HepG2 (cell line): ENCODE results near the gene NPAS2. TPM values are rescaled to one million over a fixed set of nuclear protein-coding genes. Genes with fewer than 3 reads are reported as not detected.

Experiments
- ATAC-seq: fragments of 200-7000 bp; cut with Tn5 transposase; 3 replicates; pipeline ENCODE4 v1.9.1; 2020; ENCODE audit warnings: mild to moderate bottlenecking, moderate library complexity
- BruUV-seq: library from RNA; stranded (reverse); fragments of 400-500 nt; replicated peaks from 2 replicates; lab custom pipeline; 2021; lab: Mats Ljungman, UMichigan
- CTCF ChIA-PET: fragments of 300-600 bp; formaldehyde crosslinking; extraction: SDS; loops from one replicate; lab custom pipeline; 2021; ENCODE audit warnings: low total read pairs, inconsistent platforms, low intra/inter-chr PET ratio; lab: Yijun Ruan, JAX
- POLR2A ChIA-PET: fragments of 350-600 bp; sonication (Branson Sonifier 250); formaldehyde crosslinking; loops from one replicate; lab custom pipeline; 2020; ENCODE audit warnings: antibody characterized with exemption, inconsistent platforms; lab: Yijun Ruan, JAX
- DNase-seq: peaks from one replicate; pipeline ENCODE4 v3.0.0-alpha.2; 2015; ENCODE audit warnings: low spot score
- FAIRE-seq: peaks from 3 replicates; lab custom pipeline; 2011; peaks lifted over from hg19 to GRCh38; lab: Jason Lieb, UNC
- H2AFZ ChIP-seq: one replicate; pipeline ENCODE4 v1.6.1; 2011; ENCODE audit warnings: low read length, inconsistent platforms
- H3K27ac ChIP-seq: fragments of 300-600 bp; 3 replicates; pipeline ENCODE4 v1.8.0; 2011; ENCODE audit warnings: mixed run types, mild to moderate bottlenecking, mixed read lengths, low read length, inconsistent platforms; ENCODE audit not compliant: insufficient read depth; ENCODE audit errors: extremely low read length
- H3K27me3 ChIP-seq, 2 experiments: fragments of 200-600 bp in 1 of 2; 2 replicates in 1 of 2; 3 replicates in 1 of 2; pipeline versions ENCODE4 v1.6.0 to v1.8.0; 2011; ENCODE audit warnings: low read length in 2 of 2, mild to moderate bottlenecking in 2 of 2, moderate library complexity in 2 of 2, inconsistent platforms in 1 of 2; ENCODE audit not compliant: insufficient read depth in 2 of 2, control insufficient read depth in 1 of 2
- H3K36me3 ChIP-seq, 2 experiments: fragments of 200-600 bp in 1 of 2; replicated peaks in 1 of 2; 2 replicates in 1 of 2; 3 replicates in 1 of 2; pipeline versions ENCODE4 v1.5.1 to v1.8.0; 2011; ENCODE audit warnings: low read length in 2 of 2, inconsistent platforms in 1 of 2; ENCODE audit not compliant: insufficient read depth in 2 of 2, control insufficient read depth in 1 of 2
- H3K4me1 ChIP-seq: 2 replicates; pipeline ENCODE4 v1.5.1; 2012; ENCODE audit warnings: low read length, inconsistent platforms; ENCODE audit not compliant: insufficient read depth
- H3K4me2 ChIP-seq: 2 replicates; pipeline ENCODE4 v1.6.0; 2011; ENCODE audit warnings: low read depth, low read length, inconsistent platforms
- H3K4me3 ChIP-seq, 3 experiments: fragments of 200-600 bp in 1 of 3; sonication (generic), shearing (Covaris generic) in 1 of 3; replicated peaks in 1 of 3; 2 replicates each; pipeline ENCODE4 v1.5.1; 2011 to 2016; ENCODE audit warnings: low read length in 3 of 3, inconsistent platforms in 2 of 3, low read depth in 2 of 3, mild to moderate bottlenecking in 2 of 3, control low read depth in 1 of 3, mixed read lengths in 1 of 3; ENCODE audit not compliant: insufficient read depth in 1 of 3
- H3K79me2 ChIP-seq: one replicate; pipeline ENCODE4 v1.6.1; 2011; ENCODE audit warnings: low read length, inconsistent platforms; ENCODE audit not compliant: insufficient read depth
- H3K9ac ChIP-seq: 2 replicates; pipeline ENCODE4 v1.6.0; 2011; ENCODE audit warnings: mild to moderate bottlenecking, low read depth, low read length, inconsistent platforms; ENCODE audit not compliant: insufficient read depth
- H3K9me3 ChIP-seq: 2 replicates; pipeline ENCODE4 v1.5.1; 2012; ENCODE audit warnings: mild to moderate bottlenecking, low read length
- H4K20me1 ChIP-seq: 2 replicates; pipeline ENCODE4 v1.6.0; 2011; ENCODE audit warnings: inconsistent platforms, mild to moderate bottlenecking, low read length, moderate library complexity; ENCODE audit not compliant: insufficient read depth
- AGO1 ChIP-seq: fragments of 200-400 bp; formaldehyde crosslinking; IDR thresholded peaks from 2 replicates; pipeline ENCODE4 v1.6.1; 2017; ENCODE audit warnings: mild to moderate bottlenecking, low read depth, low read length, moderate library complexity; ENCODE audit not compliant: poor library complexity, severe bottlenecking
- CCAR2 ChIP-seq: fragments of 200-400 bp; formaldehyde crosslinking; optimal IDR thresholded peaks from 2 replicates; pipeline ENCODE3; 2018; ENCODE audit warnings: low read depth, mild to moderate bottlenecking, low read length, moderate library complexity
- CEBPB ChIP-seq: IDR thresholded peaks from 2 replicates; pipeline ENCODE4 v1.6.1; 2011; ENCODE audit warnings: low read depth, low read length, improper control_type of control experiment, borderline replicate concordance
- SRSF4 ChIP-seq: fragments of 200-400 bp; formaldehyde crosslinking; IDR thresholded peaks from one replicate; pipeline ENCODE4 v1.6.1; 2018; ENCODE audit warnings: mild to moderate bottlenecking, low read depth, low read length, moderate library complexity; ENCODE audit not compliant: poor library complexity, severe bottlenecking
- SRY ChIP-seq: sonication (generic); formaldehyde crosslinking; IDR thresholded peaks from 2 replicates; pipeline ENCODE4 v1.8.0; 2022; ENCODE audit warnings: mild to moderate bottlenecking, missing genetic modification reagents
- THAP11 ChIP-seq: IDR thresholded peaks from 2 replicates; pipeline ENCODE4 v1.6.1; 2016; ENCODE audit warnings: missing biosample characterization, missing genetic modification reagents
- ZNF235 ChIP-seq: sonication (generic); formaldehyde crosslinking; IDR thresholded peaks from 2 replicates; pipeline ENCODE4 v1.8.1; 2023; ENCODE audit warnings: mild to moderate bottlenecking, missing genetic modification reagents, borderline replicate concordance
- WGBS: methylation state at CpG from one replicate; pipeline ENCODE4 v1.1.6; 2017; ENCODE audit warnings: low lambda C conversion rate; 5-methylcytosine and 5-hydroxymethylcytosine counted together
- in situ Hi-C: cut with HindIII; loops from 2 replicates; pipeline ENCODE4 v1.10.0; 2017; ENCODE audit warnings: low pct_unique_long_range_greater_than_20kb; ENCODE audit not compliant: extremely low pct_ligation_motif_present
- intact Hi-C: fragments of 100-400 bp; cut with micrococcal nuclease; formaldehyde crosslinking; loops from one replicate; pipeline ENCODE4 v1.10.0; 2022; ENCODE audit not compliant: unreplicated experiment
- polyA plus RNA-seq, 8 experiments: library from polyadenylated mRNA; depleted of rRNA in 3 of 8; stranded (reverse) in 7 of 8; unstranded in 1 of 8; fragments of >200 nt; fragmentation: Illumina TruSeq in 4 of 8; extraction: Trizol in 4 of 8; gene quantifications; 2 replicates each; pipeline versions ENCODE4 v1.2.1 to v1.2.3, GENCODE V29; 2011 to 2016; ENCODE audit warnings: low read depth in 4 of 8, missing spikeins in 1 of 8, mixed read lengths in 1 of 8; ENCODE audit not compliant: insufficient read depth in 1 of 8
- total RNA-seq, 5 experiments: library from RNA; depleted of rRNA; stranded (reverse); fragments of >200 nt; fragmentation: Illumina TruSeq; extraction: Trizol; gene quantifications; 2 replicates each; pipeline ENCODE4 v1.2.3, GENCODE V29; 2016; ENCODE audit warnings: low read depth in 1 of 5
- TF ChIP-seq, protein P1 (sequence below): sonication (generic); formaldehyde crosslinking; IDR thresholded peaks from 2 replicates; pipeline ENCODE4 v1.4.0; 2020; ENCODE audit warnings: missing genetic modification reagents, borderline replicate concordance
- TF ChIP-seq, protein P2 (sequence below): IDR thresholded peaks from 2 replicates; pipeline ENCODE4 v1.6.1; 2016; ENCODE audit warnings: missing genetic modification reagents, missing compliant biosample characterization
- TF ChIP-seq, protein P3 (sequence below): sonication (generic); formaldehyde crosslinking; IDR thresholded peaks from 2 replicates; pipeline ENCODE4 v1.8.0; 2022; ENCODE audit warnings: mild to moderate bottlenecking, missing genetic modification reagents; ENCODE audit not compliant: insufficient replicate concordance
- TF ChIP-seq, protein P4 (sequence below): sonication (generic); formaldehyde crosslinking; IDR thresholded peaks from 2 replicates; pipeline ENCODE4 v1.8.0; 2022; ENCODE audit warnings: mild to moderate bottlenecking, missing genetic modification reagents

NPAS2 gene
- total and polyA plus RNA-seq, 2 of the 13 experiments (the other 11 are each of a cell fraction or from before 2014, with no cell fraction given), result 14.8 to 37.5 TPM

DNA sequence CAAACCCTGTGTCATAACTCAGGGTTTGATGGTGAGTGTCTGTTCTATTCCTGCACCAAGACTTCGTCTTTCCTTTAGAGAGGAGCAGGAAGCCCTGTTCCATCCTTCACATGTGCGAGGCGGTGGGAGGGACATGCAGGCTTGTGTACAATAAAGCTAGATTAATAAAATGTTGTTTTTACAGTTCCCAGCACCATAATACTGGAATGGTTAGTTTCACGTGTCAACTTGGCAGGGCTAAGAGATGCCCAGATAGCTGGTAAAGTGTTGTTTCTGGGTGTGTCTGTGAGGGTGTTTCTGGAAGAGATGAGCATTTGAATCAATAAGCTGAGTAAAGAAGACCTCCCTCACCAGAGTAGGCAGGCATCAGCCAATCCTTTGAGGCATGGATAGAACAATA is 48.8 kb upstream of the NPAS2 start:
- Histone ChIP-seq H3K4me2 (no peak overlapping the region), H3K4me3 (no peak overlapping the region), H3K9me3 (no peaks in the 10 kb centered on the region), H3K9ac (no peak overlapping the region), H3K27ac (no peak overlapping the region), H3K79me2 (no peaks in the 10 kb centered on the region), H3K4me1 (peaks cover 40% of the 10 kb centered on the region), H4K20me1 (no peaks in the 10 kb centered on the region), H2AFZ (no peak overlapping the region), H3K36me3 (no peaks in the 10 kb centered on the region), H3K27me3 (no peaks in the 10 kb centered on the region)
- intact Hi-C loops (no loop called here), in situ Hi-C loops (no loop called here)
- ChIA-PET POLR2A (interaction anchor here (0.9 to 1.1 kb wide), 2 partner anchors 9 to 10 kb away, joined by 3 read pairs; no protein-coding TSS in a partner anchor), CTCF (no interaction called here)
- ATAC-seq (no peak), FAIRE-seq (no peak), DNase-seq (no peak)
- WGBS, result 90% methylated on average over 4 of the region's 4 CpGs
- no TSS peak for BruUV-seq
- TF ChIP-seq, protein P1, sequence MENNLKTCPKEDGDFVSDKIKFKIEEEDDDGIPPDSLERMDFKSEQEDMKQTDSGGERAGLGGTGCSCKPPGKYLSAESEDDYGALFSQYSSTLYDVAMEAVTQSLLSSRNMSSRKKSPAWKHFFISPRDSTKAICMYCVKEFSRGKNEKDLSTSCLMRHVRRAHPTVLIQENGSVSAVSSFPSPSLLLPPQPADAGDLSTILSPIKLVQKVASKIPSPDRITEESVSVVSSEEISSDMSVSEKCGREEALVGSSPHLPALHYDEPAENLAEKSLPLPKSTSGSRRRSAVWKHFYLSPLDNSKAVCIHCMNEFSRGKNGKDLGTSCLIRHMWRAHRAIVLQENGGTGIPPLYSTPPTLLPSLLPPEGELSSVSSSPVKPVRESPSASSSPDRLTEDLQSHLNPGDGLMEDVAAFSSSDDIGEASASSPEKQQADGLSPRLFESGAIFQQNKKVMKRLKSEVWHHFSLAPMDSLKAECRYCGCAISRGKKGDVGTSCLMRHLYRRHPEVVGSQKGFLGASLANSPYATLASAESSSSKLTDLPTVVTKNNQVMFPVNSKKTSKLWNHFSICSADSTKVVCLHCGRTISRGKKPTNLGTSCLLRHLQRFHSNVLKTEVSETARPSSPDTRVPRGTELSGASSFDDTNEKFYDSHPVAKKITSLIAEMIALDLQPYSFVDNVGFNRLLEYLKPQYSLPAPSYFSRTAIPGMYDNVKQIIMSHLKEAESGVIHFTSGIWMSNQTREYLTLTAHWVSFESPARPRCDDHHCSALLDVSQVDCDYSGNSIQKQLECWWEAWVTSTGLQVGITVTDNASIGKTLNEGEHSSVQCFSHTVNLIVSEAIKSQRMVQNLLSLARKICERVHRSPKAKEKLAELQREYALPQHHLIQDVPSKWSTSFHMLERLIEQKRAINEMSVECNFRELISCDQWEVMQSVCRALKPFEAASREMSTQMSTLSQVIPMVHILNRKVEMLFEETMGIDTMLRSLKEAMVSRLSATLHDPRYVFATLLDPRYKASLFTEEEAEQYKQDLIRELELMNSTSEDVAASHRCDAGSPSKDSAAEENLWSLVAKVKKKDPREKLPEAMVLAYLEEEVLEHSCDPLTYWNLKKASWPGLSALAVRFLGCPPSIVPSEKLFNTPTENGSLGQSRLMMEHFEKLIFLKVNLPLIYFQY (CRISPR knock-in tag), result no peak
- TF ChIP-seq CCAR2 (no peak), ZNF235 (CRISPR knock-in tag) (no peak), CEBPB (no peak), SRY (CRISPR knock-in tag) (no peak), SRSF4 (no peak), AGO1 (no peak), THAP11 (CRISPR knock-in tag) (no peak)
- TF ChIP-seq, protein P2, sequence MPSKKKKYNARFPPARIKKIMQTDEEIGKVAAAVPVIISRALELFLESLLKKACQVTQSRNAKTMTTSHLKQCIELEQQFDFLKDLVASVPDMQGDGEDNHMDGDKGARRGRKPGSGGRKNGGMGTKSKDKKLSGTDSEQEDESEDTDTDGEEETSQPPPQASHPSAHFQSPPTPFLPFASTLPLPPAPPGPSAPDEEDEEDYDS (CRISPR knock-in tag), result no peak
- TF ChIP-seq, protein P3, sequence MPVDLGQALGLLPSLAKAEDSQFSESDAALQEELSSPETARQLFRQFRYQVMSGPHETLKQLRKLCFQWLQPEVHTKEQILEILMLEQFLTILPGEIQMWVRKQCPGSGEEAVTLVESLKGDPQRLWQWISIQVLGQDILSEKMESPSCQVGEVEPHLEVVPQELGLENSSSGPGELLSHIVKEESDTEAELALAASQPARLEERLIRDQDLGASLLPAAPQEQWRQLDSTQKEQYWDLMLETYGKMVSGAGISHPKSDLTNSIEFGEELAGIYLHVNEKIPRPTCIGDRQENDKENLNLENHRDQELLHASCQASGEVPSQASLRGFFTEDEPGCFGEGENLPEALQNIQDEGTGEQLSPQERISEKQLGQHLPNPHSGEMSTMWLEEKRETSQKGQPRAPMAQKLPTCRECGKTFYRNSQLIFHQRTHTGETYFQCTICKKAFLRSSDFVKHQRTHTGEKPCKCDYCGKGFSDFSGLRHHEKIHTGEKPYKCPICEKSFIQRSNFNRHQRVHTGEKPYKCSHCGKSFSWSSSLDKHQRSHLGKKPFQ (CRISPR knock-in tag), result no peak
- TF ChIP-seq, protein P4, sequence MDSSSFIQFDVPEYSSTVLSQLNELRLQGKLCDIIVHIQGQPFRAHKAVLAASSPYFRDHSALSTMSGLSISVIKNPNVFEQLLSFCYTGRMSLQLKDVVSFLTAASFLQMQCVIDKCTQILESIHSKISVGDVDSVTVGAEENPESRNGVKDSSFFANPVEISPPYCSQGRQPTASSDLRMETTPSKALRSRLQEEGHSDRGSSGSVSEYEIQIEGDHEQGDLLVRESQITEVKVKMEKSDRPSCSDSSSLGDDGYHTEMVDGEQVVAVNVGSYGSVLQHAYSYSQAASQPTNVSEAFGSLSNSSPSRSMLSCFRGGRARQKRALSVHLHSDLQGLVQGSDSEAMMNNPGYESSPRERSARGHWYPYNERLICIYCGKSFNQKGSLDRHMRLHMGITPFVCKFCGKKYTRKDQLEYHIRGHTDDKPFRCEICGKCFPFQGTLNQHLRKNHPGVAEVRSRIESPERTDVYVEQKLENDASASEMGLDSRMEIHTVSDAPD (CRISPR knock-in tag), result no peak
